ENCODE data around the gene TCF4. TPM values are rescaled to one million over a fixed set of nuclear protein-coding genes. Genes with fewer than 3 reads are reported as not detected.

TCF4 gene
- total RNA-seq, 1 experiment from 2014 or later, result 104 TPM

GRCh38 chr18:55226044-55226443 lies 361.9 kb downstream of the TCF4 start:
- Mint-ChIP-seq H3K27me3 (ENCODE audit: low read depth) (no peaks in the 10 kb centered on the region), H3K4me1 (peaks cover 30% of the 10 kb centered on the region), H3K36me3 (peaks cover 39% of the 10 kb centered on the region), H3K27ac (no peak overlapping the region), H3K4me3 (no peak overlapping the region), H3K9me3 (no peaks in the 10 kb centered on the region)
- ATAC-seq, result no peak
- no peak for TF ChIP-seq ZNF396 (CRISPR knock-in tag; IDR thresholded peaks at IDR 0.05; ENCODE audit: borderline replicate concordance)
- TF ChIP-seq ZNF263 (CRISPR knock-in tag; IDR thresholded peaks at IDR 0.05; ENCODE audit: low read depth), result no peak
- no peak for TF ChIP-seq ZBTB43 (CRISPR knock-in tag; IDR thresholded peaks at IDR 0.05)
- no peak for TF ChIP-seq CREB1 (CRISPR knock-in tag; IDR thresholded peaks at IDR 0.05)
- TF ChIP-seq ATF6 (CRISPR knock-in tag; IDR thresholded peaks at IDR 0.05), result no peak
- CTCF ChIA-PET, result no interaction called here
- POLR2A ChIA-PET, result no interaction called here
- no peak for DNase-seq (ENCODE audit: low spot score)

GRCh38 chr18:55224086-55224625 lies 363.8 kb downstream of the TCF4 start:
- ChIA-PET CTCF (interaction anchor here (1.3 kb wide), 1 partner anchor 11 kb away, joined by 7 read pairs; no protein-coding TSS in a partner anchor), POLR2A (no interaction called here)
- ATAC-seq (no peak), DNase-seq (ENCODE audit: low spot score) (no peak)
- no peak overlapping the region for H3K4me3 Mint-ChIP-seq
- peaks cover 30% of the 10 kb centered on the region for H3K4me1 Mint-ChIP-seq
- no peaks in the 10 kb centered on the region for H3K9me3 Mint-ChIP-seq
- no peaks in the 10 kb centered on the region for H3K27me3 Mint-ChIP-seq (ENCODE audit: low read depth)
- no peak overlapping the region for H3K27ac Mint-ChIP-seq
- peaks cover 26% of the 10 kb centered on the region for H3K36me3 Mint-ChIP-seq
- TF ChIP-seq ZNF416 (CRISPR knock-in tag; IDR thresholded peaks at IDR 0.05) (no peak), ZNF671 (CRISPR knock-in tag; IDR thresholded peaks at IDR 0.05) (no peak), AR (CRISPR knock-in tag; IDR thresholded peaks at IDR 0.05) (no peak), MLX (CRISPR knock-in tag; IDR thresholded peaks at IDR 0.05) (no peak), ZNF317 (CRISPR knock-in tag; IDR thresholded peaks at IDR 0.05; ENCODE audit: borderline replicate concordance, low read depth) (no peak), ZBTB43 (CRISPR knock-in tag; IDR thresholded peaks at IDR 0.05) (no peak), MXD4 (CRISPR knock-in tag; IDR thresholded peaks at IDR 0.05; ENCODE audit: borderline replicate concordance) (no peak), E2F5 (CRISPR knock-in tag; IDR thresholded peaks at IDR 0.05) (no peak), ZNF532 (CRISPR knock-in tag; IDR thresholded peaks at IDR 0.05; ENCODE audit: borderline replicate concordance) (no peak), SOX15 (CRISPR knock-in tag; IDR thresholded peaks at IDR 0.05) (no peak), HMGXB4 (CRISPR knock-in tag; IDR thresholded peaks at IDR 0.05) (no peak)
- TF ChIP-seq, protein P1, sequence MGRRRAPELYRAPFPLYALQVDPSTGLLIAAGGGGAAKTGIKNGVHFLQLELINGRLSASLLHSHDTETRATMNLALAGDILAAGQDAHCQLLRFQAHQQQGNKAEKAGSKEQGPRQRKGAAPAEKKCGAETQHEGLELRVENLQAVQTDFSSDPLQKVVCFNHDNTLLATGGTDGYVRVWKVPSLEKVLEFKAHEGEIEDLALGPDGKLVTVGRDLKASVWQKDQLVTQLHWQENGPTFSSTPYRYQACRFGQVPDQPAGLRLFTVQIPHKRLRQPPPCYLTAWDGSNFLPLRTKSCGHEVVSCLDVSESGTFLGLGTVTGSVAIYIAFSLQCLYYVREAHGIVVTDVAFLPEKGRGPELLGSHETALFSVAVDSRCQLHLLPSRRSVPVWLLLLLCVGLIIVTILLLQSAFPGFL (CRISPR knock-in tag; IDR thresholded peaks at IDR 0.05; ENCODE audit: borderline replicate concordance), result no peak

Measured in WTC11 (cell line).